Activated T-cell treated with anti-CD3 and anti-CD28 coated beads, Interleukin-2, amount 50 U/mL, for 4 hours (primary cell): ENCODE results near the gene PTPN14. TPM values are rescaled to one million over a fixed set of nuclear protein-coding genes. Genes with fewer than 3 reads are reported as not detected.
"Not testable (repeated sequence)": the region's sequence is repeated elsewhere in the genome, so short reads cannot be mapped to it uniquely, and the experiment has no call there.

ENCODE experiments used
- ATAC-seq, 2 donors: fragments of 200-7000 bp; cut with Tn5 transposase; one replicate each; pipeline ENCODE4 v1.10.0; 2021
- DNase-seq: peaks from one replicate; pipeline ENCODE4 v3.0.0-alpha.2; 2020
- H3K27me3 Mint-ChIP-seq: one replicate; pipeline ENCODE4 v1.8.0; 2021; ENCODE audit warnings: low read depth, mixed read lengths
- H3K36me3 Mint-ChIP-seq: one replicate; pipeline ENCODE4 v1.8.0; 2022; ENCODE audit warnings: mixed read lengths; ENCODE audit not compliant: insufficient read depth
- H3K4me1 Mint-ChIP-seq: one replicate; pipeline ENCODE4 v1.8.0; 2021; ENCODE audit warnings: low read depth, mixed read lengths
- H3K4me3 Mint-ChIP-seq: one replicate; pipeline ENCODE4 v1.8.0; 2021; ENCODE audit warnings: mild to moderate bottlenecking, moderate library complexity, mixed read lengths
- H3K9me3 Mint-ChIP-seq: one replicate; pipeline ENCODE4 v1.8.0; 2021; ENCODE audit warnings: mixed read lengths
- total RNA-seq, 3 donors: library from RNA; stranded (reverse); gene quantifications; one replicate each; pipeline ENCODE4 v1.2.1, GENCODE V29; 2021

PTPN14 gene
- total RNA-seq, 3 donors from 2014 or later: 1.3 to 3.1 (median 1.8) TPM

- Mint-ChIP-seq H3K9me3 (no peaks in the 10 kb centered on the region), H3K27me3 (peaks cover 12% of the 10 kb centered on the region), H3K36me3 (no peaks in the 10 kb centered on the region), H3K4me3 (no peak overlapping the region), H3K4me1 (no peaks in the 10 kb centered on the region)
- no peak for ATAC-seq
- DNase-seq: no peak
Observed at GRCh38 chr1:214540324-214540723, 11.1 kb downstream of the PTPN14 start.

- ATAC-seq (no peak), DNase-seq (no peak)
- H3K36me3 Mint-ChIP-seq: no peaks in the 10 kb centered on the region
- H3K4me1 Mint-ChIP-seq: no peaks in the 10 kb centered on the region
- H3K4me3 Mint-ChIP-seq: no peak overlapping the region
- H3K9me3 Mint-ChIP-seq: no peaks in the 10 kb centered on the region
- H3K27me3 Mint-ChIP-seq: peaks cover 12% of the 10 kb centered on the region
Observed at GRCh38 chr1:214538496-214538895, 12.9 kb downstream of the PTPN14 start.

GRCh38 chr1:214537872-214538473 is 13.4 kb downstream of the PTPN14 start:
- ATAC-seq (no peak), DNase-seq (no peak)
- H3K27me3 Mint-ChIP-seq: peaks cover 13% of the 10 kb centered on the region
- H3K4me1 Mint-ChIP-seq: no peaks in the 10 kb centered on the region
- no peaks in the 10 kb centered on the region for H3K9me3 Mint-ChIP-seq
- H3K4me3 Mint-ChIP-seq: no peak overlapping the region
- H3K36me3 Mint-ChIP-seq: no peaks in the 10 kb centered on the region

GRCh38 chr1:214537219-214537618 is 14.2 kb downstream of the PTPN14 start:
- Mint-ChIP-seq H3K27me3 (peaks cover 11% of the 10 kb centered on the region), H3K9me3 (no peaks in the 10 kb centered on the region), H3K36me3 (no peaks in the 10 kb centered on the region), H3K4me3 (no peak overlapping the region), H3K4me1 (no peaks in the 10 kb centered on the region)
- DNase-seq (no peak), ATAC-seq (no peak)

- Mint-ChIP-seq H3K4me3 (no peak overlapping the region), H3K27me3 (peaks cover 3% of the 10 kb centered on the region), H3K9me3 (no peaks in the 10 kb centered on the region), H3K4me1 (no peaks in the 10 kb centered on the region), H3K36me3 (no peaks in the 10 kb centered on the region)
- no peak for ATAC-seq
- DNase-seq: no peak
Observed at GRCh38 chr1:214532070-214532469, 19.3 kb downstream of the PTPN14 start.

GRCh38 chr1:214525535-214526019 is 25.8 kb downstream of the PTPN14 start:
- Mint-ChIP-seq H3K4me1 (peaks cover 2% of the 10 kb centered on the region), H3K4me3 (no peak overlapping the region), H3K27me3 (peaks cover 14% of the 10 kb centered on the region), H3K9me3 (no peaks in the 10 kb centered on the region), H3K36me3 (no peaks in the 10 kb centered on the region)
- no peak for ATAC-seq
- DNase-seq: no peak

- DNase-seq (no peak), ATAC-seq (no peak)
Observed at GRCh38 chr1:214524824-214525223, 26.6 kb downstream of the PTPN14 start.

GRCh38 chr1:214523124-214523824 is 28.1 kb downstream of the PTPN14 start:
- no peaks in the 10 kb centered on the region for H3K9me3 Mint-ChIP-seq
- no peak overlapping the region for H3K4me3 Mint-ChIP-seq
- DNase-seq (no peak), ATAC-seq (no peak)
- peaks cover 2% of the 10 kb centered on the region for H3K4me1 Mint-ChIP-seq
- H3K27me3 Mint-ChIP-seq: peaks cover 14% of the 10 kb centered on the region
- H3K36me3 Mint-ChIP-seq: no peaks in the 10 kb centered on the region

More at GRCh38 chr1:214524824-214525223, 26.6 kb downstream of the PTPN14 start:
- Mint-ChIP-seq H3K36me3 (no peaks in the 10 kb centered on the region), H3K4me1 (peaks cover 2% of the 10 kb centered on the region), H3K27me3 (peaks cover 14% of the 10 kb centered on the region), H3K9me3 (no peaks in the 10 kb centered on the region), H3K4me3 (no peak overlapping the region)

- H3K27me3 Mint-ChIP-seq: peaks cover 12% of the 10 kb centered on the region
- H3K4me1 Mint-ChIP-seq, H3K9me3 Mint-ChIP-seq, DNase-seq, H3K4me3 Mint-ChIP-seq, ATAC-seq, H3K36me3 Mint-ChIP-seq: not testable (repeated sequence)
Observed at GRCh38 chr1:214521458-214521857, 29.9 kb downstream of the PTPN14 start.

GRCh38 chr1:214520544-214521165 is 30.7 kb downstream of the PTPN14 start:
- Mint-ChIP-seq H3K36me3 (no peaks in the 10 kb centered on the region), H3K4me1 (peaks cover 2% of the 10 kb centered on the region), H3K4me3 (no peak overlapping the region), H3K9me3 (no peaks in the 10 kb centered on the region), H3K27me3 (peaks cover 11% of the 10 kb centered on the region)
- ATAC-seq (no peak), DNase-seq (no peak)

GRCh38 chr1:214518361-214518760 is 33.0 kb downstream of the PTPN14 start:
- ATAC-seq: no peak
- no peaks in the 10 kb centered on the region for H3K9me3 Mint-ChIP-seq
- no peaks in the 10 kb centered on the region for H3K36me3 Mint-ChIP-seq
- peaks cover 11% of the 10 kb centered on the region for H3K27me3 Mint-ChIP-seq
- no peaks in the 10 kb centered on the region for H3K4me1 Mint-ChIP-seq
- DNase-seq: no peak
- H3K4me3 Mint-ChIP-seq: no peak overlapping the region

GRCh38 chr1:214516434-214517326 is 34.7 kb downstream of the PTPN14 start:
- no peak for ATAC-seq

GRCh38 chr1:214515544-214516433 is 35.6 kb downstream of the PTPN14 start:
- Mint-ChIP-seq H3K9me3 (no peaks in the 10 kb centered on the region), H3K36me3 (no peaks in the 10 kb centered on the region), H3K4me3 (no peak overlapping the region), H3K27me3 (peaks cover 8% of the 10 kb centered on the region), H3K4me1 (no peaks in the 10 kb centered on the region)
- DNase-seq (no peak), ATAC-seq (no peak)

More at GRCh38 chr1:214516434-214517326, 34.7 kb downstream of the PTPN14 start:
- no peak for DNase-seq
- Mint-ChIP-seq H3K4me3 (no peak overlapping the region), H3K9me3 (no peaks in the 10 kb centered on the region), H3K4me1 (no peaks in the 10 kb centered on the region), H3K27me3 (peaks cover 9% of the 10 kb centered on the region), H3K36me3 (no peaks in the 10 kb centered on the region)
